Colonic mucosa (tissue), 4 donors: Measurements from ENCODE around the gene DHRS1. TPM values are rescaled to one million over a fixed set of nuclear protein-coding genes. Genes with fewer than 3 reads are reported as not detected.

Experiments used
- DNase-seq: peaks from one replicate; pipeline ENCODE4 v3.0.0-alpha.2; 2020
- H3K27ac ChIP-seq: fragments of 200-600 bp; one replicate; pipeline ENCODE4 v1.8.0; 2021
- H3K27me3 ChIP-seq: fragments of 200-600 bp; one replicate; pipeline ENCODE4 v1.8.0; 2021
- H3K36me3 ChIP-seq: fragments of 200-600 bp; one replicate; pipeline ENCODE4 v1.8.0; 2021
- H3K4me1 ChIP-seq: fragments of 200-600 bp; one replicate; pipeline ENCODE4 v1.8.0; 2021; ENCODE audit warnings: mild to moderate bottlenecking
- H3K4me3 ChIP-seq: fragments of 200-600 bp; one replicate; pipeline ENCODE4 v1.8.0; 2021
- H3K9ac ChIP-seq, 2 donors: one replicate each; pipeline ENCODE4 v1.7.0; 2013; ENCODE audit warnings: control low read depth in 2 of 2, low read depth in 2 of 2, low read length in 2 of 2
- H3K9me3 ChIP-seq: fragments of 200-600 bp; one replicate; pipeline ENCODE4 v1.8.0; 2021
- CTCF ChIP-seq: fragments of 200-600 bp; IDR thresholded peaks from one replicate; pipeline ENCODE4 v1.8.0; 2022; ENCODE audit warnings: antibody characterized with exemption, mild to moderate bottlenecking
- intact Hi-C: fragments of 100-400 bp; cut with DNase I; formaldehyde crosslinking; loops from one replicate; pipeline ENCODE4 v1.14.1; 2022
- total RNA-seq, 2 donors: library from RNA; stranded (reverse); fragmentation: NEBNext Ultra II Directional in 1 of 2; extraction: Animal tissue kit (Norgen Biotek cat#: 25700) in 1 of 2; gene quantifications; one replicate each; pipeline ENCODE4 v1.2.1, GENCODE V29; 2021
- donor health status: healthy.
- donor health status: DM: no; HTN: no; CAD: no.
- donor health status: DM: no; HTN: no; CAD: no.

Gene DHRS1
- total RNA-seq, 2 donors from 2014 or later = 38.0 to 42.4 TPM

GRCh38 chr14:24279301-24280186 lies 20.0 kb downstream of the DHRS1 start:
- Histone ChIP-seq H3K4me1 (no peaks in the 10 kb centered on the region), H3K4me3 (no peak overlapping the region), H3K27ac (no peak overlapping the region), H3K9me3 (no peaks in the 10 kb centered on the region), H3K27me3 (no peaks in the 10 kb centered on the region), H3K36me3 (no peaks in the 10 kb centered on the region), H3K9ac (no peak overlapping the region)
- DNase-seq = no peak
- no peak for TF ChIP-seq CTCF
- intact Hi-C loops = no loop called here

DNA sequence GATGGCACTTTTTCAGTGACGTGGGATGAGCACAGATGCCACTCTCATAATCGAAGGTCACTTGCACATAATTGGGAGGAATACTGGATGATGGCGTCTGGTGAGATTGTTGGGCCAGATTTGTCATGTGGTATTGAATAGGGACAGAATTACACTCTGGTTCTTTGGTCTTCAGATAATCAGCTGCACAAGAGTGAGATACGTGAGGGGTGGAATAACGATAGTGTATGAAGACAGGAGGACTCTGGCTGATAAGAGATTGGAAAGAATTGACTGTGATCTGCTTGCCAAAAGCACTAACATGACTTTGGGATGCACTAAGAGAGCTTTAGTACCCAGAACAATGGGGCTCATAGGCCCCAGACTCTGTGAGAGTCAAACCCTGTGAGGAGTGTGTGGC lies 21.2 kb downstream of the DHRS1 start:
- intact Hi-C loops = no loop called here
- Histone ChIP-seq H3K4me1 (no peaks in the 10 kb centered on the region), H3K27me3 (no peaks in the 10 kb centered on the region), H3K4me3 (no peak overlapping the region), H3K9ac (no peak overlapping the region), H3K36me3 (no peaks in the 10 kb centered on the region), H3K27ac (no peak overlapping the region), H3K9me3 (no peaks in the 10 kb centered on the region)
- DNase-seq = no peak
- TF ChIP-seq CTCF = no peak

DNA sequence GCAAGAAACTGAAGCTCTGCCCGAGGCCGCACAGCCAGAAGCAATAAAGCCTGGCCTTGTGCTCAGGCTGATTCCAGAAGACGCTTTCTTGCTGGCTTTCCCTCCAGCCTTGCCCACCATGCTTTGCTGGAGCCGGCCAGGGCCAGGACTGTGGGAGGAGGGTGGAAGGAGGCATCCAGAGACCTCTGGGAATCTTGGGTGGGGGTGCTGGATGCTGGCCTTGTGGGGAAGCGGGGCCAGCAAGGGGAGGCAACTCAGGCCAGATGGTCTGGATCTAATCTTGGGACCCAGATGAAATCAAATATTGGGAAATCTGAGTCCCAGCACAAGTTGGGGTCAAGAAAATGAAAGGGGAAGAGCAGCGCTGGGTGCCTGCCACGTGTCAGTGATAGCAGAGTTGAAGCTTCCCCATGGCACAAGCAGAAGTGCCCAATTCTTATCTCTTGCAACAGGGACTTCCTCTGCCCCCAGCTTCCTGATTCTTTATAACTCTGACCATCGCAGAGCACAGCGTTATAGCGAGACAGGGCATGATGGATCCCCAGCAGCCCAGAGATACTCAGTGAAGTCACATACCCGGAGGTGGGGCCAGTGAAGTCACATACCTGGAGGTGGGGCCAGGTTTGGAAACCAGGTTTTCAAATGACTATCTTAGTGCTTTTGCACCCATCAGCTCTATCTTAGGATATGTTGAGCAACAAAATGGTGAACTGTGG lies 21.8 kb downstream of the DHRS1 start:
- Histone ChIP-seq H3K27ac (peak overlapping the region; percentile 52), H3K36me3 (no peaks in the 10 kb centered on the region), H3K27me3 (no peaks in the 10 kb centered on the region), H3K4me1 (no peaks in the 10 kb centered on the region), H3K4me3 (no peak overlapping the region), H3K9ac (no peak overlapping the region), H3K9me3 (no peaks in the 10 kb centered on the region)
- intact Hi-C loops = no loop called here
- peak; percentile 29 for DNase-seq
- no peak for TF ChIP-seq CTCF

DNA sequence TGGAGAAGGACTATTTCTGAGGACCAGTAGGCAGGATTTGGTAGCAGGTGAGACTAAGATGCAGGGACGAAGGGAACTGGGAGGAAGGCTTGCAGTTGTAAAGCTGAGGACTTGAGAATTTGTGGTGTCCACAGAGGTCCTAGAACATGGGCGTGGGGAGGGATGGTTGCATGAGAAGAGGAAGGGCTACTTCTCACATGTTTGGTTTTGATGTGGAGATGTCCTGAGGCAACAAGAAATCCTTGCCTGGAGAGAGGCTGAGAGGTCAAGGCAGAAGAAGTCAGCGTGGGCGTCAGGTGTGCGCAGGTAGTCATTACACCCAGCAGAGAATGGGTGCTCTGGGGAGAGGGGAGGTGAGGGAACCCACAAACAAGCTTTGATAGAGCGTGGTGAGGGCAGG lies 22.5 kb downstream of the DHRS1 start:
- TF ChIP-seq CTCF = no peak
- Histone ChIP-seq H3K27ac (peak overlapping the region; percentile 52), H3K36me3 (no peaks in the 10 kb centered on the region), H3K27me3 (no peaks in the 10 kb centered on the region), H3K9ac (no peak overlapping the region), H3K4me3 (no peak overlapping the region), H3K4me1 (no peaks in the 10 kb centered on the region), H3K9me3 (no peaks in the 10 kb centered on the region)
- intact Hi-C loops = no loop called here
- no peak for DNase-seq

DNA sequence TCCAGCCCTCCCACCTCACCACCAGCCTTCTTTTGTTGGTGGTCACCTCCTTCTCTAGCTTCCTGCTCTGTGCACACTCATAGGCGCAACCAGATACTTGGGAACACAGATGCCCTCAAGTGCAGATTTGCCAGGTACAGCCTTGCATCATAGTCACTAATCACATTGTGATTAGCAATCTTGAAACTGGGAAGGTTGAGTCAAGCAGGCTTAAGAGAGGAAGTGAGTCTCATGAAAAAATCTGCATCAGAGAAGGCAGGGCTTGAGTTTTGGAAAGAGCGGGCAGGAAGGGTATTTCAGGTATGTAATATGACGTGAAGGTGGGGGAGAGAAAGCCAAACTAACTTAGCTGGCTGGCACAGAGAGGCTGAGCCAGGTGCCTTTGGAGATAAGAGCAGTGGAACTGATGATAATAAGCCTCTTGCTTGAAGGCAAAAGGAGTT lies 25.5 kb downstream of the DHRS1 start:
- H3K27me3 ChIP-seq = no peaks in the 10 kb centered on the region
- H3K27ac ChIP-seq = no peak overlapping the region
- no peaks in the 10 kb centered on the region for H3K36me3 ChIP-seq
- H3K9ac ChIP-seq = no peak overlapping the region
- DNase-seq = no peak
- no peaks in the 10 kb centered on the region for H3K4me1 ChIP-seq
- no peak for TF ChIP-seq CTCF
- intact Hi-C loops = no loop called here
- no peaks in the 10 kb centered on the region for H3K9me3 ChIP-seq
- no peak overlapping the region for H3K4me3 ChIP-seq
